Measurements from ENCODE around the gene HPF1.

The HPF1 gene

DNA sequence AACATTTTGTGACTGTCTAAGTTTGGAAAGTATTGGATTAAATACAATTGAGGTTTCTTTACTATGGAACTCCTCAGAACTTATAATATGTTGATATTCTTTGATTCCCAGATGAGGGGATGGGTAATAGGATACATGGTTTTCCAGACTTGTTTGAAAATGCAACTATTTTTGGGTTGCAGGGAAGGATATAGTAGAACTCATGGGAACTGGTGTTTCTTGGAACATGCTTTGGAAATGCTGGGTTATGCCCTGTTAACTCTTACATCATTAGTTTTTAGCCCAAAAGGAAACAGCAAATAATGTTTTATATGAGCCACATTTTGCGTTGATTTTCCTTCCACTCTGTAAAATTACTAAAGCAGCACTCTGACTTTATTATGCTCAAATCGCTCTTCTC, 41.9 kb downstream of the HPF1 start:
- Histone ChIP-seq H3K4me1 (ENCODE audit: control insufficient read depth in 1 of 2, insufficient read depth in 1 of 2, low read depth in 1 of 2, low read length in 1 of 2) (no peaks in the 10 kb centered on the region), H3K4me3 (ENCODE audit: low read depth in 1 of 2, low read length in 1 of 2) (no peak overlapping the region), H3K27ac (no peak overlapping the region), H3K9me3 (no peaks in the 10 kb centered on the region), H3K27me3 (no peaks in the 10 kb centered on the region), H3K36me3 (peaks cover 14% of the 10 kb centered on the region)
- no peak for TF ChIP-seq CTCF (IDR thresholded peaks at IDR 0.05)

DNA sequence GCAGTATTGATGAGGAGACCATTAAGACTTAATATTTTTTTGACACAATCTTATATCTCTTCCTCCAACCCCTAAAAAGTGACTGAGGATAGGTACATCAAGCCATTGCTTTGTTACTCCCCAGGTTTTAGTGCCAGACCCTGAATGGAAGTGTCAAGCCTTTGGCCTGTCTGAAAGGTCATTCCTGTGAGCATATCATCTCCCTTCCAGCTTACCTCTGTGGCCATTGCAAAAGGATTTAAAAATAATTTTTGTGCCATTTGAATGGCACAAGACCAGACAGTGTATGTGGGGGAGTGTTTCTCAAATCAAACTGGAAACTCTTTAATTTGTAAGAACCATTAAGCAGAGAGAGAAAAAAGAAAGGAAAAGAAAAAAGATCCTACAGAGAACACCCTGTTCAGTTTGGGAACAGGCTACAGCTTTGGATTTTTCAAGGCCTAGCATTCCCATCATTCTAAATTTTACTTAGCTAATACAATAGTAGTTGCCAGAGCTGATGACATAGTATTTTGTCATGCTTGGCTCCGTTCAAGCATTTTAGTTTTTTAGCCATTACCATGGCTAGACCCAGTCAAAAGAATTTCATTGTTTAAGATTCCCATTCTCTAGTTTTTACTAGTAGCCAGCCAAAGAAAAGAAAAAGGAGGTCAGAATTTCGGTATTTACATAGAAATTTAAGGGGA, 49.6 kb downstream of the HPF1 start:
- Histone ChIP-seq H3K27me3 (no peaks in the 10 kb centered on the region), H3K27ac (no peak overlapping the region), H3K36me3 (peaks cover 16% of the 10 kb centered on the region), H3K4me1 (ENCODE audit: control insufficient read depth in 1 of 2, insufficient read depth in 1 of 2, low read depth in 1 of 2, low read length in 1 of 2) (no peaks in the 10 kb centered on the region), H3K4me3 (ENCODE audit: low read depth in 1 of 2, low read length in 1 of 2) (no peak overlapping the region), H3K9me3 (no peaks in the 10 kb centered on the region)
- no peak for TF ChIP-seq CTCF (IDR thresholded peaks at IDR 0.05)

GRCh38 chr4:169698331-169698730, 59.4 kb downstream of the HPF1 start:
- Histone ChIP-seq H3K9me3 (no peaks in the 10 kb centered on the region), H3K4me3 (ENCODE audit: low read depth in 1 of 2, low read length in 1 of 2) (no peak overlapping the region), H3K4me1 (ENCODE audit: control insufficient read depth in 1 of 2, insufficient read depth in 1 of 2, low read depth in 1 of 2, low read length in 1 of 2) (no peaks in the 10 kb centered on the region), H3K36me3 (peaks cover 16% of the 10 kb centered on the region), H3K27ac (no peak overlapping the region), H3K27me3 (no peaks in the 10 kb centered on the region)
- no peak for TF ChIP-seq CTCF (IDR thresholded peaks at IDR 0.05)

DNA sequence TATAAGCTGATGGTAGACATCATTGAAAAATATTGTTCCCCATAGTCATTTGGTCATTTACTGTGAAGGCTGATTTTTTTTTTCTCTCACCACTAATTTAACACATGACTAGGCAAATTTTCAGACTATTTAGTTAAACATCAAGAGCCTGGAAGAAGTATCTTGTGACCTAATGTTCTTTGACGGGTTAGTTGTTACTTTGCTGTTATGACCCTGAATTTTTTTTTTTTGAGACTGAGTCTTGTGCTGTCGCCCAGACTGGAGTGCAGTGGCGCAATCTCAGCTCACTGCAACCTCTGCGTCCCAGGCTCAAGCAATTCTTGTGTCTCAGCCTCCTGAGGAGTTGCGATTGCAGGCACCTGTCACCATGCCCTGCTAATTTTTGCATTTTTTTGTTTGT, 67.0 kb downstream of the HPF1 start:
- no peak for TF ChIP-seq CTCF (IDR thresholded peaks at IDR 0.05)
- H3K27me3 ChIP-seq = no peaks in the 10 kb centered on the region
- H3K4me1 ChIP-seq (ENCODE audit: control insufficient read depth in 1 of 2, insufficient read depth in 1 of 2, low read depth in 1 of 2, low read length in 1 of 2) = no peaks in the 10 kb centered on the region
- H3K9me3 ChIP-seq = no peaks in the 10 kb centered on the region
- no peak overlapping the region for H3K4me3 ChIP-seq (ENCODE audit: low read depth in 1 of 2, low read length in 1 of 2)
- peaks cover 36% of the 10 kb centered on the region for H3K36me3 ChIP-seq
- no peak overlapping the region for H3K27ac ChIP-seq

GRCh38 chr4:169689681-169690080, 68.1 kb downstream of the HPF1 start:
- TF ChIP-seq CTCF (IDR thresholded peaks at IDR 0.05) = no peak
- Histone ChIP-seq H3K27me3 (no peaks in the 10 kb centered on the region), H3K9me3 (no peaks in the 10 kb centered on the region), H3K4me1 (ENCODE audit: control insufficient read depth in 1 of 2, insufficient read depth in 1 of 2, low read depth in 1 of 2, low read length in 1 of 2) (no peaks in the 10 kb centered on the region), H3K27ac (no peak overlapping the region), H3K36me3 (peaks cover 36% of the 10 kb centered on the region), H3K4me3 (ENCODE audit: low read depth in 1 of 2, low read length in 1 of 2) (no peak overlapping the region)

Measured in neutrophil (primary cell).